Suppressor macrophage treated with lipopolysaccharide for 4 hours (primary cell): Measurements from ENCODE around the gene ARHGAP4.

Experiments
- DNase-seq: peaks from one replicate; pipeline ENCODE4 v3.0.0-alpha.2; 2020

ARHGAP4 gene

GRCh38 chrX:153877571-153878261, 48.3 kb downstream of the ARHGAP4 start:
- DNase-seq = no peak

- no peak for DNase-seq
Observed at GRCh38 chrX:153876112-153876491, 50.0 kb downstream of the ARHGAP4 start.

DNA sequence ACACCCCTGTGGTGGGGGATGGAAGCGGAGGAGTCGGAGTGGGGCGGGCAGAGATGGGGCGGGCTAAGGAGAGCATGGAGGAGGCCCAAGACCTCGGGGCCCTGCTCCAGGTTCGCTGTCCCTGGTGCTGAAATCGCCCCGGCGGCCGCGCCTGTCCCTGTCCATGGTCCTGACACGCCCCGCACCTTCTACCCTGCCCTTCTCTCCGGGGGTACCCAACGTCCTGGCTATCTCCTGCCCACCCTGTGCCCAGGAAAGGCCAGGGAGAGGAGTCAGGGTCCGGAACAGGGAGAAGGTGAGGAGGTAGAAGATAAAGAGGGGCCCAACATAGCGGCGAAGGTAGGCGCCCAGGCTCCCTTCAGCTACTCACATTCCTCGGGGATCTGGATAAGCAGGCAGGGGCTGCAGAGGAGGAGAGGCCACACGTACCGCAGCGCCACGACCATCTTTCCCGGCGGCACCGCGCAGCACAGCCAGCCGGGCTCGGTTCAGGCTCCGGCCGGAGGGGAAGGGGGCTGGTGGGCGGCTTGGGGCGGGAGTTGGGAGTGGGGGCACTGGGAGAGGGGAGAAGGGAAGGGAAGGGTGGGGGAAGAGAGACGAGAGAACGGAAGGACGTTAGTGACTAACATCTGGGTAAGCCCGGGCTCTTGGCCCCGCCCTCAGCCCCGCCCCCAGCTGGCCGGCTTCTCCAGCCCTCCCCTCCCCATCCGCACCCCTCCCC, 50.5 kb downstream of the ARHGAP4 start:
- DNase-seq = peak; percentile 35

DNA sequence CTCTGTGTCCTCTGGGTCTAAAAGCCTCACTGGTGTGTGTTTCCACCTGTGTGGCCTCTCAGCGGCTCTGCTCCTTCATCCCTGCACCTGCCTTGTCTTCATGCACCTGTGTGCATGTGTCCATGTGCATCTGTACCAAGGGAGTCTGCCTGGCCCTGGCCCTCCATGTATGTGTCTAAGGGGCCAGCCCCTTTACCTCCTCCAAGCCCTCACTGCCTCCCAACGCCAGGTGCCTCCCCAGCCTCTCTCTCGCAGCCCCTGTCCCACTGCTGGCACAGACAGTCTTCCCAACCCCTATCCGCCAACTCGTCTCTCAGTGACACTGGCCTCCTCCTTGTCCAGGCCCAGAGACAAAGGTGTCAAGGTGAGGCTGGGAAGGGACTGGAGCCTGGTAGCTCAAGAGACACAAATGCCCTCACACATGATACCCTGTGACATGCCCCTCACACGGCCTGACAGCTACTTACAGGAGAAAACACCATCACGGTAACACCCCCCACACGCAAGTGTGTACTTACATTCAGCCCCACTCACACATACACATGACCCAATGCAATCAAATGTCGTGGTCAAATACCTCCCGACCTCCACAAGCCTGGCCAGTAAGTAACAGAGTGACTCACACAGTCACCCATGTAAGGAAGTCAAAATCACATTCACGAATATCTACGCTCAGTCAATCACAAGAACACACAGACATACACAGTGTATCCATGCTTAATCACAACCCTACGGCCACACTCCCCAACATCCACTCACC, 51.5 kb downstream of the ARHGAP4 start:
- no peak for DNase-seq

DNA sequence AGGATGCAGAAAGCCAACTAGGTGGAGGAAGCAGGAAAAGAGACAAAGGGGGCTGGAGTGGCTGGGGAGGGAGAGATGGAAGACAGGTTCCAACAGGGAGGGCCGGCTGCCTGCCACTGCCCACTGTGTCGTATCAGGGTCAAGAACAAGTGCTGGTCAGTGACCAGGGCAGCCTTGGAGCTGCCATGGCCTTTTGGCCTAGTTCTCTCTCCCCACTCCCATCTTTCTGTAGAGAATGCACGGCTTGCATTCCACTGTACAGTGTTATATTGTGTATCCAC, 52.0 kb downstream of the ARHGAP4 start:
- DNase-seq = no peak

DNA sequence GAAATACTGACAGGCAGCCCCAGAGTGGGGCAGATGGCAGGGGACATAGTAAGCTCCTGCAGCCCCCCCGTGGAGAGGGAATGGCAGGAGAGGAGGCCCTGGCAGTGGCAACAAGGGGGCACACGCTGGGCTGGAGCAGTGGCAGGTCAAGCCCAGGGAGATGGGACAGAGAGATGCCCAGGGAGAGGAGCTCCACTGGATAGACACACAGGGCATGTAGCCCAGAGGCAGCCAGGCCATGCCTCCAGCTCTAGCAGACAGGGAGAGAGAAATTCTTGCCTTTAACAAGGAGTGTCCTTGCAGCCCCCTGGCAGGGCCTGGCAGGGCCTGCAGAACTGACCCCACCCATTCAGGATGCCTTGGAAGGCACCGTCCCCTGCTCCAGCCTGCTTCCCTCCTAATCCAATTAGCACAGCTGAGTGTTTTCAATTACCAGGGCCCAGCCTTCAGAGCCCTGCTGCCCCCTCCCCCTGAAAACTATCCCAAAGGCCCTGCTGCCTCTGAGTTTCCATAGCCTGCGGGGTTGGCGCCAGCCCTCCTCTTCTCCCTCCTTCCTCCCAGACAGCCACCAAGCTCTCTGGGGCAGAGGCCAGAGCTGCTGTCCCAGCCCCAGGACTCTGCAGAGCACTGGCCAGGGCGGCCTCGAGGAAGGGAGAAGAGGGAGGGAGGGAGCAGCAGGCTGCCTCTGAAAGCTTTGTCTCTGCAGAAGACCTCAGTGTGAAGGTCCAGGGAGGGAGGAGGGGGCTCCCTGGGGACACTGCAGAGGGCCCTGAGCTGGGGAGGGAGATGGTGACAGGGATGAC, 52.6 kb downstream of the ARHGAP4 start:
- no peak for DNase-seq

DNA sequence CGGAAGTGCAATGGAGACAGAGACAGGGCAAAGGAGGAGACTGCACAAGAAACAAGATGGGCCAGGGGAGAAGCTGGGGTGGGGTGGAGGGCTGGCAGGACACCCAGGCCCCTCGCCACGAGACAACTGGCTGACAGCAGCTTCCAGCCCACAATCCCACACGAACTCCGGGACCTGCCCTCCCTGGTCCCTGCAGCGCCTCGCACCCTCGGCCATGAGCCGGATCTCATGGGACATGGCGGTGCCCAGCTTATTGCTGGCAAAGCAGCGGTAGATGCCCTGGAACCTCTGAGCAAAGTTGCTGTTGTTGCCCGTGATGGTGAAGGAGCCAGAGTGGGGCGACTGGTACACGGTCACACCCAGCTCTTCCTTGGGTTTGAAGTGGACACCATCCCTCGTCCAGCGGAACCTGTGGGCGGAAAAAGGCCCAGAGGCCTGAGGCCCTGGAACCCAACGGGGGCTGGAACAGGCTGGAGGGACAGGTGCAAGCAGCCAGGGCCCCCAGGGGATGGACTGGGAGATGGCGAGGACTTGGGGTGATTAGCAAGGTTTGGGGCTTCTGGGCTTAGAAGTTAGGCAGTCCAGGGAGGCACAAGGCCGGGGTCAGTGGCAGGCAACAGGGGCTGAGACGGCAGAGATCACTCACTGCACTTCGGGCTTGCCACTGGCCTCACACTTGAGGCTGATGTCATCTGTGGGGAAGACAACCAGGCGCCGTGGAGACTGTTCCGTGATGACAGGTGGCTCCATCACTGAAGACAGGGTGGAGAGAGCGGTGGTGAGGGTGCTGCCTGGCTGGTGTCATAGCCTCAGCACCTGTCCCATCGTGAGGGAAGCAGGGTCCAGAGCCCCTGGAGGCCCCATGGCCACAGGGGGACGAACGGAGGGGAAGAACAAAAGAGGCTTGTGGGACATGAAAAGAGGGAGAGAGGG, 53.9 kb downstream of the ARHGAP4 start:
- no peak for DNase-seq

- no peak for DNase-seq
Observed at GRCh38 chrX:153871451-153871850, 54.6 kb downstream of the ARHGAP4 start.

DNA sequence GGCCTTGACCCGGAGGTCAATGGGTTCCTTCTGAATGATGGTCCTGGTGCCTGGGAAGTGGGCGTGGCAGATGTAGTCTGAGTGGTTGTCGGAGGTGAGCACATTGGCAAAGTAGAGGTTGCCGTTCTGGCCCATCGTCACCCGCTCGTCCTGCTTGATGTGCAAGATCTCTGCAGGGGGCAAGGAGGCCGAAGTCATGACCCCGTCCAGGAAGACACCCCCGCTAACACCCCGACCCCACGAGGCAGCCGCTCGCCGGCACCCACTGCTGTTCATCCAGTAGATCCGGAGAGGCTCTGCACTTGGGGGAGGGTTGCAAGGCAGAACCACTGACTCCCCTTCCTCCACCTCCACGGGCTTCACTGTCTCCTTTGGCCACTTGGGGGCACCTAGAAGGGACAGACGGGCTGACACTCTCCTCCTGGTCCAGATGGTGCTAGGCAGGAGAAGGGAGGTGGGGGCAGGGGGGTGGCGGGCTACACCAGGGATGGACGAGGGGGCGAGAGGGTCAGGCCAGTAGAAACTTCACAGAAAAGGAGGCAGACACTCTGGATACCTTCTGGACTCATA, 55.2 kb downstream of the ARHGAP4 start:
- DNase-seq = no peak

- no peak for DNase-seq
Observed at GRCh38 chrX:153870288-153870690, 55.8 kb downstream of the ARHGAP4 start.

- no peak for DNase-seq
Observed at GRCh38 chrX:153869473-153870287, 56.4 kb downstream of the ARHGAP4 start.

DNA sequence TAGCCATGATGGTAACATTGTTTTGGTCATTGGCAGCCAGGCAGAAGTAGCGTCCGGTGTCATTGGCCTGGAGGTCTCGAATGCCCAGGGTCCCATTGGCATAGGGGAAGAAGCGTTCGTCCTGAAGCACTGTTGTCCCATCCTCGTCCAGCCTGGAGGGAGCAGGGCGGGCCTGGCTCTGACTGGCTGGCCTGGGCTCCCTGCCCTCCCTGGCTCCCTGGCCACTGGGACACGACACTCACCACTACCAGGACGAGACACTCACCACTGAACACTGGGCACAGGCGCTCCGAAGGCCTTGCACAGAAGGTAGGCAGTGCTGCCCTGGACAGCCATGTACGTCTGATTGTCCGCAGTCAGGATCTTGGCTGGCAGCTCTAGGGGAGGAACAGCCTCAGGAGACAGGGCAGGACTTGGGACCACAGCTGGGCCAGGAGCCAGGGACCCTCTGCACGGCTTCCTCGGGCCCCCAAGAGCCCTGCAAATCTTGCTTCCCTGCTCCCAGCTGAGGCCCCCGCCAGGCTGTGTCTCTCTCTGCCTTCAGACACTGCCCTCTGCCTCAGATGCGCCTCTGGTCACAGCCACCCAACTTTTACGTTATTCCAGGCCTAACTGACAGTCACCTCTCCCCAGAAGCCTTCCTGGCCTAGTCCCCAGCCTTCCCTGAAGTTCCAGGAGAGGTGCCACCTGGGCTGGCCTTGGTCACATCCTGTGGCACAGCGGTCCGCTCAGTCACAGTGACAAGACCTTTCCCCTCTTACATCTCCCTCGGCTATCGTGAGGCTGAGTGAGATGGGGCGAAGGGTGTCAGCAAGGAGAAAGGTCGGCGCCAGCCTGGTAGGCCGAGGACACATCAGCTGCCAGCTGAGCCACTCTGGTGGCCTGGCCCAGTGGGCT, 57.2 kb downstream of the ARHGAP4 start:
- DNase-seq = no peak

DNA sequence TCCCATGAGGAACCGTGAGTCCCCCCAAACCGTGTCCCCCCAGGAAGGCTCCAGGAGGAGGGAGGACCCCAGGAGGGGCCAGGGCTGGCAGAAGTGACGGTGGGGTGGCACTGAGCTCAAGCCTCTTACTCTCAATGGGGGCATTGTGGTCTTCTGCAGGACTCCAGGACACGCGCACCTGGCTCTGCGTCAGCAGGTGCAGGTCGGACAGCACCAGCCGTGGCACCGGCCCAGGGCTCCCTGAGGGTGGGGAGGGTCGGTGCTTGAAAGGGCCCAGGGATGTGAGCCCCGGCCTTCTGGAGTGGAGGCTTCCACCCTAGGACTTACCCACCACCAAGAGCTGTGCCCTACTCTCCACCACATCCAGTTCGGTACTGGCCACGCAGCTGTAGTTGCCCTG, 58.4 kb downstream of the ARHGAP4 start:
- DNase-seq = no peak

GRCh38 chrX:153867139-153867538, 58.9 kb downstream of the ARHGAP4 start:
- DNase-seq = no peak

DNA sequence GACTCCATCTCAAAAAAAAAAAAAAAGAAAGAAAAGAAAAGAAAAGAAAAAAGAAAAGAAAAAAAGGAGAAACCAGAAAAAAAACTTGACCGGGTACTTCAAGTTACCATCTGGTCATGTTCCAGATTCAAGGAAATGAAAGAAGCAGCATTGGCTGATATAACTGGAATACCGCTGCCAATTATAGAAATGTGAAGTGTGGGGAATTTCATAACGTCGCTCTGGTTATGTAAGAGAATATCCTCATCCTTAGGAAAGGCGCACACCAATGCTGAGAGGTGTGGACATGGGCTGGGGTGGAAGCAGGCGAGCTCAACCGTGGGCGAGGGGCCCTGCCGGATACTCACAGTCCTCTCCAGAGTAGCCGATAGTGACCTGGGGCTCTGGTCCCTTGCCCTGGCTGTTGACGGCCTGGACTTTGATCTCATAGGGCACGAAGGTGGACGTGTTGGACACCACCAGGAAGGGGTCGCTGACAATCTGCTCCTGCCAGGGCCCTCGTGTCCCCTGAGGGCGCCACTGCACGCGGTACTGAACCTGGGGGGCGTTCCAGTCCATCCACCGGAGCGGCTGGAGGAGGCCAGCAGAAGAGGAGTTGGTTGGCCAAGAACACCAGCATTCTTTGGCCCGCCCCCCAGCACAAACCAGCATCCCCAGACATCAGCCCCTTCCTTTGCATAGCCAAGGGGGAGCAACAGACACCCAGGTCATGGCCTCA, 59.6 kb downstream of the ARHGAP4 start:
- no peak for DNase-seq

DNA sequence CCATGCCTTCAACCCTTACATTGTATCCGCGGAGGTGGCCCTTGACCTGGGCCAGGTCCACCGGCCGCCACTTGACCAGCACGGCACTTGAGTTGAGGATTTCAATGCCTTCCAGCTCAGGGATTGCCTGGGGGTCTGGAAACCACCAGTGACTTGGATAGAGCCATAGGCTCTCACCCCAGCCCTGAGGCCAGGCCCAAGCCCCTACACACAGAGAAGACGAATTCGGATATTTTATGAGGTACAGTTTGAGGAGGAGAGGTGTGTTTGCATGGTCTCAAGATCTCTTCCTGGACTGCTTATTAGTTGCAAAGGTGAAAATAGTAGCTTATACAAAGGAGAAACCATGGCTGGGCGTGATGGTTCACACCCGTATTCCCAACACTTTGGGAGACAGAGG, 60.4 kb downstream of the ARHGAP4 start:
- no peak for DNase-seq

DNA sequence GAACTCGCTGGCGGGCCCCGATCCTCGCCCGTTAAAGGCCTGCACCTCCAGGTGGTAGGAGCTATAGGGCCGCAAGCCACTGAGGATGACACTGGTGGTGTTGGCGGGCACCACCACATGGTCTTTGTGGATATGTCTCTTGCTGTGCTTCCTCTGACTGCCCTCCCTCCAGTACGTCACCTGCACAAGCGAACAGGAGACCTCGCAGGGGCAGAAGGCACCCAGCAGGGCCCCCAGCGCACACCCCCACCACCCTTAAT, 60.8 kb downstream of the ARHGAP4 start:
- no peak for DNase-seq

- DNase-seq = no peak
Observed at GRCh38 chrX:153864561-153865320, 61.3 kb downstream of the ARHGAP4 start.

GRCh38 chrX:153864101-153864500, 62.0 kb downstream of the ARHGAP4 start:
- DNase-seq = no peak
